HEK293 (cell line): Measurements from ENCODE around the gene RGS6.

Experiments
- CTCF ChIP-seq: fragments of 450-650 bp; formaldehyde crosslinking; IDR thresholded peaks from 2 replicates; pipeline ENCODE4 v1.5.1; 2016; ENCODE audit warnings: missing biosample characterization, missing genetic modification characterization
- ELK4 ChIP-seq: IDR thresholded peaks from 2 replicates; pipeline ENCODE4 v1.6.1; 2011; ENCODE audit warnings: mild to moderate bottlenecking, low read depth, low read length, borderline replicate concordance
- HOXD13 ChIP-seq: sonication (generic); formaldehyde crosslinking; IDR thresholded peaks from 2 replicates; pipeline ENCODE4 v1.8.0; 2022; ENCODE audit warnings: missing genetic modification reagents, borderline replicate concordance
- REST ChIP-seq: fragments of 450-650 bp; formaldehyde crosslinking; IDR thresholded peaks from 2 replicates; pipeline ENCODE4 v1.5.1; 2016; ENCODE audit warnings: missing biosample characterization, missing genetic modification characterization
- ZNF274 ChIP-seq, 2 experiments: fragments of 200-500 bp in 1 of 2; fragments of 450-650 bp in 1 of 2; sonication (Bioruptor generic) in 1 of 2; formaldehyde crosslinking in 1 of 2; IDR thresholded peaks; 2 replicates each; pipeline versions ENCODE4 v1.5.1 to v1.6.1; 2014 to 2016; ENCODE audit warnings: borderline replicate concordance in 1 of 2, inconsistent platforms in 1 of 2, low read length in 1 of 2, missing biosample characterization in 1 of 2, missing genetic modification characterization in 1 of 2

- TF ChIP-seq HOXD13 (CRISPR knock-in tag), result no peak
- no peak for TF ChIP-seq ELK4
- no peak for TF ChIP-seq REST (tag by site-specific recombination)
- TF ChIP-seq CTCF (tag by site-specific recombination), result no peak
- TF ChIP-seq ZNF274 (IDR thresholded peaks at IDR 0.05; ENCODE audit: low read length), result no peak
- TF ChIP-seq ZNF274 (tag by site-specific recombination; IDR thresholded peaks at IDR 0.05; ENCODE audit: borderline replicate concordance), result no peak
These were observed 642.5 kb downstream of the RGS6 start for GRCh38 chr14:72574715-72575114.
